ENCODE results near the gene CTNNBL1. TPM values are rescaled to one million over a fixed set of nuclear protein-coding genes. Genes with fewer than 3 reads are reported as not detected.

The CTNNBL1 gene
- total and polyA plus RNA-seq, 2 of the 4 experiments (the other 2 are of a cell fraction): 29.9 to 34.1 TPM

GRCh38 chr20:37714978-37715672 is 21.3 kb downstream of the CTNNBL1 start:
- H3K79me1 ChIP-seq (ENCODE audit: low read depth in 1 of 2, low read length in 2 of 2): peaks cover 47 to 64% of the 10 kb centered on the region in 2 experiments
- no peak overlapping the region for H4K91ac ChIP-seq (ENCODE audit: insufficient read depth, low read depth, low read length)
- H3K27me3 ChIP-seq (ENCODE audit: control insufficient read depth, insufficient read depth, low read length): no peaks in the 10 kb centered on the region
- no peak overlapping the region for H3K4me3 ChIP-seq (ENCODE audit: insufficient read depth, low read depth, low read length)
- H3K27ac ChIP-seq (ENCODE audit: insufficient read depth, low read length): no peak overlapping the region
- BruUV-seq (replicated peaks): no TSS peak
- H2BK120ac ChIP-seq (ENCODE audit: low read depth, low read length): no peak overlapping the region
- H2AFZ ChIP-seq (replicated peaks; ENCODE audit: low read length, poor library complexity): no peak overlapping the region
- CTCF ChIA-PET: interaction anchor here (0.9 kb wide), 1 partner anchor 12 kb away, joined by 3 read pairs; no protein-coding TSS in a partner anchor
- ATAC-seq (ENCODE audit: low read depth): peak; percentile 67
- no peaks in the 10 kb centered on the region; the same call in 1 of the 2 replicates for H3K36me3 ChIP-seq (ENCODE audit: control insufficient read depth, insufficient read depth, low read length)
- H3K4me2 ChIP-seq (ENCODE audit: low read depth, low read length): peak overlapping the region; percentile 10; the same call in 1 of the 2 replicates
- H3K14ac ChIP-seq (replicated peaks; ENCODE audit: low read depth, low read length): no peak overlapping the region
- no peak overlapping the region for H2BK15ac ChIP-seq (ENCODE audit: low read depth, low read length)
- intact Hi-C loops (cut with micrococcal nuclease): no loop called here
- TF ChIP-seq MAZ (IDR thresholded peaks at IDR 0.05; ENCODE audit: borderline replicate concordance, low read depth, low read length): no peak
- peak; percentile 73 for TF ChIP-seq CEBPB (IDR thresholded peaks at IDR 0.05; ENCODE audit: low read depth, low read length)
- no peak overlapping the region for H3K56ac ChIP-seq (ENCODE audit: extremely low read depth, insufficient read depth, low read length)
- 50% methylated on average over 2 of the region's 10 CpGs; no CpG with 5 or more reads in 1 of the 2 experiments for WGBS, 2 experiments (ENCODE audit: extremely low coverage in 2 of 2, insufficient read length in 1 of 2)
- H2AK5ac ChIP-seq (ENCODE audit: low read depth, low read length): no peak overlapping the region
- H3K4ac ChIP-seq (ENCODE audit: low read depth, low read length): no peak overlapping the region
- H3K23ac ChIP-seq (ENCODE audit: low read depth, low read length): no peak overlapping the region
- dilution Hi-C loops (cut with HindIII; ENCODE audit: low sequenced_read_pairs, unreplicated experiment): no loop called here
- H2AK9ac ChIP-seq (replicated peaks; ENCODE audit: low read depth, low read length, poor library complexity): no peak overlapping the region
- peaks cover 6% of the 10 kb centered on the region; the same call in 1 of the 2 replicates for H3K9me1 ChIP-seq (ENCODE audit: insufficient read depth, low read length)
- DNase-seq: peak; percentile 64
- H3K9ac ChIP-seq (ENCODE audit: low read depth, low read length): no peak overlapping the region
- in situ Hi-C loops (cut with MboI; ENCODE audit: low sequenced_read_pairs): no loop called here
- no peak overlapping the region for H2BK5ac ChIP-seq (ENCODE audit: low read depth, low read length, poor library complexity, severe bottlenecking)
- H3K4me1 ChIP-seq (ENCODE audit: control insufficient read depth, insufficient read depth, low read length): peaks cover 1% of the 10 kb centered on the region; the same call in 1 of the 2 replicates
- POLR2A ChIA-PET (ENCODE audit: unreplicated experiment): no interaction called here
- H3K9me3 ChIP-seq (ENCODE audit: control insufficient read depth, insufficient read depth, low read length): no peaks in the 10 kb centered on the region
- H4K20me1 ChIP-seq (ENCODE audit: insufficient read depth, low read length): peaks cover 34% of the 10 kb centered on the region; the same call in 1 of the 2 replicates
- H3K18ac ChIP-seq (ENCODE audit: low read depth, low read length): no peak overlapping the region
- no peak overlapping the region for H4K8ac ChIP-seq (ENCODE audit: low read depth in 2 of 2, low read length in 2 of 2)
- H4K5ac ChIP-seq (ENCODE audit: low read depth, low read length): no peak overlapping the region
- no peak overlapping the region for H2BK20ac ChIP-seq (ENCODE audit: low read depth, low read length)
